Activated T-helper 2 cell treated with anti-CD3 and anti-CD28 coated beads, Interferon-gamma antibody, Interleukin-2, Interleukin-4, amounts not matched to agents 10 μg/mL and 5 μg/mL and 100 μg/mL, durations not matched to agents 14 hours and 24 hours and 36 hours (primary cell): ENCODE data around the gene CNRIP1. TPM values are rescaled to one million over a fixed set of nuclear protein-coding genes. Genes with fewer than 3 reads are reported as not detected.

Experiments used
- DNase-seq: peaks from one replicate; pipeline ENCODE4 v3.0.0; 2021; ENCODE audit warnings: low spot score
- H3K27ac Mint-ChIP-seq: one replicate; pipeline ENCODE4 v1.8.0; 2021; ENCODE audit warnings: mixed read lengths
- H3K27me3 Mint-ChIP-seq: one replicate; pipeline ENCODE4 v1.8.0; 2021; ENCODE audit warnings: low read depth, mixed read lengths
- H3K36me3 Mint-ChIP-seq: one replicate; pipeline ENCODE4 v1.8.0; 2021; ENCODE audit warnings: low read depth, mixed read lengths
- H3K4me1 Mint-ChIP-seq: one replicate; pipeline ENCODE4 v1.8.0; 2021; ENCODE audit warnings: low read depth, mixed read lengths
- H3K4me3 Mint-ChIP-seq: one replicate; pipeline ENCODE4 v1.8.0; 2021; ENCODE audit warnings: low read depth, mild to moderate bottlenecking, moderate library complexity, mixed read lengths
- H3K9me3 Mint-ChIP-seq: one replicate; pipeline ENCODE4 v1.8.0; 2021; ENCODE audit warnings: mixed read lengths
- intact Hi-C: fragments of 100-400 bp; cut with micrococcal nuclease; formaldehyde crosslinking; loops from one replicate; pipeline ENCODE4 v1.15.1; 2023
- total RNA-seq: library from RNA; stranded (reverse); gene quantifications from 2 replicates; pipeline ENCODE4 v1.2.3, GENCODE V29; 2022

Gene CNRIP1, protein sequence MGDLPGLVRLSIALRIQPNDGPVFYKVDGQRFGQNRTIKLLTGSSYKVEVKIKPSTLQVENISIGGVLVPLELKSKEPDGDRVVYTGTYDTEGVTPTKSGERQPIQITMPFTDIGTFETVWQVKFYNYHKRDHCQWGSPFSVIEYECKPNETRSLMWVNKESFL
- total RNA-seq = not detected in 2 replicates

DNA sequence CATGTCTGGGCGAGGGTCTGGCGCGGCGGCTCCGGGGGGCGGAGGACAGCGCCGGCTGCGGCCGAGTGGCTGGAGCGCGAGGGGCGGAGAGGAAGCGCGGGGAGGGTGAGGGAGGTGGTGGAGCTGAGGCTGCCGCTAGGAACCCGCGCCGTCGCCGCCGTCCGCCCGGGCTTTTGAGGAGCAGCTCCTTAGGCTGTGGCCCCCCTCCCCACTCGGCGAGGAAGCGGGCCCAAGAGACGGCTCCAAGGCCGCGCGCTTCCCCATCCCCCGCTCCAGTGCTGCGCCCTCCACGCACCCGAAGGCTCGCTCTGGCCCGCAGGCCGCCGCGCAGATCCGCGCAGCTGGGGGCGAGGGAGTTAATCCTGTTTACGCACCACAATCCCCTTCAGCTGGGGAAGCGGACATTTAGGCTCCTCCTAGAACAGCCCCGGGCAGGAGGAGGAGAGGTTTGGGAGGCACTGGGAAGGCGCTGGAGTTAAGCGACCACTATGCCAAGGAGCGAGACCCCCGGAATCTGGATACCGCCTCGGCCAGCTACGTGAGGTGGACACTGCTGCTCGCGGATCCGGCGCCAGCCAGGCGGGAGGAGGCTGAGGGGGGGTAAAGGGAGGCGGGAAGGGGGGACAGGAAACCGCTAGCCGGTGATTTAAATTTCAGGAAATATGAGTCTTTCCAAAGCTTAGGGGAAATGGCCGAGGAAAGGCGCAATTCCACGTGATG, at the start of gene CNRIP1:
Gene CNRIP1 (minus strand): TSS at position 552 of the 720 bp plus-strand sequence. CDS start 549 bp downstream, at position 3.
- Mint-ChIP-seq H3K4me1 (peaks cover 1% of the 10 kb centered on the region), H3K27ac (no peak within 1 kb of the TSS), H3K9me3 (no peaks in the 10 kb centered on the region), H3K4me3 (no peak within 1 kb of the TSS), H3K36me3 (no peaks in the 10 kb centered on the region), H3K27me3 (peaks cover 71% of the 10 kb centered on the region)
- DNase-seq = no peak
- intact Hi-C loops = no loop called here

DNA sequence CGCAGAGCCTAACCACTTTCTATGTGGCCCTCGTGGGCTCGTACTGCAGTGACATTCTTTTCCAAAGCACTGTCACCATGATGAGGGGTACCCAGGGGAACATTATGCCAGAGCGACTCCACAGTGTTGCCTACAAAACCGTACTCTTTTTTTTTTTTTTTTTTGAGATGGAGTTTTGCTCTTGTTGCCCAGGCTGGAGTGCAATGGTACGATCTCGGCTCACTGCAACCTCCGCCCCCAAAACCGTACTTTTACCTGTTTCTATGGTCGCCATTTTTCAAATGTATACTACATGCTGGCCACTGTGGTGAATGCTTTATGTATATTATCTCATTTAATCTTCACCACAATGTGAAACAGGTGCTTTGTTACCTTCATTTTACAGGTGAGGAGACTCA, 49.6 kb upstream of the CNRIP1 start:
- peaks cover 4% of the 10 kb centered on the region for H3K36me3 Mint-ChIP-seq
- H3K9me3 Mint-ChIP-seq = peaks cover 3% of the 10 kb centered on the region
- H3K27ac Mint-ChIP-seq = no peak overlapping the region
- peaks cover 38% of the 10 kb centered on the region for H3K27me3 Mint-ChIP-seq
- intact Hi-C loops = no loop called here
- H3K4me3 Mint-ChIP-seq = no peak overlapping the region
- DNase-seq = no peak
- peaks cover 18% of the 10 kb centered on the region for H3K4me1 Mint-ChIP-seq

DNA sequence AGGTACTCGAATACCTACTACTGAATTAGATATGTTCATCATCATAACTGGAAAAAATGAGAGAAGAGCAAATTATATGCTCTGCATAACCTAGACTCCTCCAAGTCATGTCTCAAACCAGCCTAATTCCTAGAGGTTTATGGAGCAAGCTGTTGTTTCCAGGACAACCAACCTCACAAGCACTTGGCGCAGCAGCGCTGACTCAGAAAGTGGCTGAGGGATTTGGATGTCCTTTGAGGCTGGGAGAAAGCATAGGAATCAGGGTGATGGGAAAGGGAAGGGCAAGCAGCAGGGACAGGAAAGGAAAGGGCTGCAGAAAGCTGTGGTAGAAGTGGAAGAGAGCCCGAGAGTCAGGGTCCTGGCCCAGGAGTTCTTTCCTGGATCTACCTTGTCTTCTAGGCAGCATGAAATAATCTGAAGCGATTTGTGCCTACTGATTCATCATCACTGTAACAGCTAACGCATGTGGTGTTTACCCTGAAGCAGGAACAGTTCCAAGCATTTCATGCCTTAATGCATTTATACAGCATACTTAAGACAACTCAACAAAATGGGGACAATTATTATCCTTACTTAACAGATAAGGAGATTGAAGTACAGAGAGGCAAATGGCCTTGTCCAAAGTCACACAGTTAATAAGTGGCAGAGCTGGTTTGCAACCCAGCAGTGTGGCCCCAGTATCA, 49.0 kb upstream of the CNRIP1 start:
- peaks cover 4% of the 10 kb centered on the region for H3K36me3 Mint-ChIP-seq

DNA sequence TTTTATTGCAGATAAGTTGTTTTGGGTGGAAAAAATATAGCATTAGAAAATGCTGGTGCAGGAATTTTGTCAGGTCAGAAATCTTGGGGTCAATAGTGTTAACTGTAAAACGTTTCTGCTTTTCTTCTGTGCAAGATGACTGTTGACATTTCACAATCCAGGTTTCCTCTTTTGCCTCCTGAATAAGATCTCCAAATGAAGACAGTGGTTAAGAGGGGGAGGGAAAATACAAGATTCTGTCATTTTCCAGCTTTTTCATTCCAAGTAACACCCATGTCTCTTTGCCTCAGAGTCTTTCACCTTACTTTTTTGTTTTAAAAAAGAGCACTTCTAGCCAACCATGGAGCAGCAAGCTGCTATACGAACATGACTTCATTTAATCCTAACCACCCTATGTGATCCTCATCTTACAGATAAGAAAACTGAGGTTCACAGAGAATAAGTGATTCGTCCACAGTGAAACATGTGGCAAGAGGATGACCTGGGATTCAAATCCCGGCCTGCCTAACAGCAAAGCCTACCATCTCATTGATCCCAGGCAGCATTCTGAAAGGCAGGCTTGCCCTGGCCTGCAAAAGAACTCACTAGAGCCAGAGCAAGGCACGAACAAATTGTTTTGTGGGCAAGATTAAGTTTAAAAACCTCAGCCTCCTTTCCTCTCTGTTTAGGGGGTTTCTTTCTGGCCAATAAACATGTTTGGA, 48.4 kb upstream of the CNRIP1 start:
- DNase-seq = no peak
- H3K4me1 Mint-ChIP-seq = peaks cover 18% of the 10 kb centered on the region
- peaks cover 4% of the 10 kb centered on the region for H3K36me3 Mint-ChIP-seq
- no peak overlapping the region for H3K4me3 Mint-ChIP-seq
- H3K9me3 Mint-ChIP-seq = peaks cover 3% of the 10 kb centered on the region
- H3K27me3 Mint-ChIP-seq = peaks cover 35% of the 10 kb centered on the region
- no peak overlapping the region for H3K27ac Mint-ChIP-seq
- intact Hi-C loops = no loop called here

More for the DNA sequence above, 49.0 kb upstream of the CNRIP1 start:
- intact Hi-C loops = no loop called here
- Mint-ChIP-seq H3K4me3 (no peak overlapping the region), H3K27ac (no peak overlapping the region), H3K27me3 (peaks cover 35% of the 10 kb centered on the region), H3K9me3 (peaks cover 3% of the 10 kb centered on the region), H3K4me1 (peaks cover 18% of the 10 kb centered on the region)
- no peak for DNase-seq

DNA sequence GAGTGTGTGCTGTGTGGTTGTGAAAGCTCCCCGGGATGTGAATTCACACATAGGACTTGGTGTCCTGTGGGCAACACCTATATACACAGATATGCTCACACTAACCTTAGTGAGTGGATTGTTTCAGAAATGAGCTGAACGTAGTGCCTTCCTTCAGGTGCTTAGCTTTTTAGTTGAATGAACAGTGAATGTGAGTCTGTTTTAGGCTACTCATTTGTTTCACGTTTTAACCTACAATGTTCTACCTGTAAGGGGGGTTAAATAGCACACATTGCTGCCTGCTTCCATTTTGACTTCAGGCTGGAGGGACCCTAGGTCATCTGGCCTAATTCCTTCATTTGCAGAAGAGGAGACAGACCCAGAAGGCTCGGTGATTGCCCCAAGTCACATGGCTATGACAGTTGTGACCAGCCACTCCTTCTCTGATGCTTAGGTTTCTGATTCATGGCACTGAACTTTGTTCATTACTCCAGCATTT, 46.4 kb upstream of the CNRIP1 start:
- Mint-ChIP-seq H3K4me3 (no peak overlapping the region), H3K36me3 (peaks cover 4% of the 10 kb centered on the region), H3K27me3 (peaks cover 38% of the 10 kb centered on the region), H3K4me1 (peaks cover 15% of the 10 kb centered on the region), H3K9me3 (peaks cover 3% of the 10 kb centered on the region), H3K27ac (no peak overlapping the region)
- intact Hi-C loops = no loop called here
- DNase-seq = no peak

DNA sequence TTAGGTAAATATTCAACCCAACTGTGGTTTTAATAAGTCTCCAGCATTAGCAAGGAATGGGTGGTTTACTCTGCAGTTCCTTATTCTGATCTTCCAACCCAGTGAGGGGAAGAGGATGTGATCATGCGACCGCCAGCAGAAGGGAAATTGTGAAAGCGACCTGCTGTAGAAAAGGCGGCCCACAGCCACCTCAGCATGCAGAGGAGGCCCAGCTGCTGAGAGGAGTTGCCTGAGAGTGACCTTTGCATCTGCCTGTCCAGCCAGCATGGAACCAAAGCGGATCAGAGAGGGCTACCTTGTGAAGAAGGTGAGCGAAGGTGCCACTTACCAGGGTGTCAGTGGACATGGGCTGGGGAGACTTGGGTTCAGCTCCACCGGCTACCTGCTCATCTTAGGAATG, 45.3 kb upstream of the CNRIP1 start, which contains the start of gene PLEK:
Gene PLEK (plus strand): TSS at position 196 of the 400 bp plus-strand sequence. CDS start 70 bp downstream, at position 266.
- H3K36me3 Mint-ChIP-seq = peaks cover 3% of the 10 kb centered on the region
- H3K9me3 Mint-ChIP-seq = peaks cover 3% of the 10 kb centered on the region
- no peak within 1 kb of the TSS for H3K4me3 Mint-ChIP-seq
- no peak for DNase-seq
- H3K27ac Mint-ChIP-seq = no peak within 1 kb of the TSS
- H3K27me3 Mint-ChIP-seq = peaks cover 32% of the 10 kb centered on the region
- H3K4me1 Mint-ChIP-seq = peaks cover 11% of the 10 kb centered on the region
- intact Hi-C loops = no loop called here

DNA sequence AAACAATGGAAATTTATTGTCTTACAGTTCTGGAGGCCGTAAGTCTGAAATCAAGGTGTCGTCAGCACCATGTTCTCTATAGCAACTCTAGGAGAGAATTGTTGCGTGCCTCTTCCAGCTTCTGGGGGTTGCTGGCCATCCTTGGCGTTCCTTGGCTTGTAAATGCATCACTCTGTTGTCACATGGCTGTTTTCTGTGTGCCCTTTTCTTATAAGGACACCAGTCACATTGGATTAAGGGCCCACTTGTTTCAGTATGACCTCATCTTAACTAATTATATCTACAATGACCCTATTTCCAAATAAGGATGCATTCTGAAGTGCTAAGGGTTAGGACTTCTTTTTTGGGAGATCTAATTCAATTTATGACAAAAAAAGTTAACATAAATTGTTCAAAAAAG, 44.0 kb upstream of the CNRIP1 start:
- Mint-ChIP-seq H3K36me3 (no peaks in the 10 kb centered on the region), H3K9me3 (peaks cover 2% of the 10 kb centered on the region), H3K27ac (no peak overlapping the region), H3K27me3 (peaks cover 28% of the 10 kb centered on the region), H3K4me3 (no peak overlapping the region), H3K4me1 (peaks cover 11% of the 10 kb centered on the region)
- intact Hi-C loops = loop anchor here (2.0 kb wide), 1 partner anchor 15 kb away; no protein-coding TSS in a partner anchor
- no peak for DNase-seq

DNA sequence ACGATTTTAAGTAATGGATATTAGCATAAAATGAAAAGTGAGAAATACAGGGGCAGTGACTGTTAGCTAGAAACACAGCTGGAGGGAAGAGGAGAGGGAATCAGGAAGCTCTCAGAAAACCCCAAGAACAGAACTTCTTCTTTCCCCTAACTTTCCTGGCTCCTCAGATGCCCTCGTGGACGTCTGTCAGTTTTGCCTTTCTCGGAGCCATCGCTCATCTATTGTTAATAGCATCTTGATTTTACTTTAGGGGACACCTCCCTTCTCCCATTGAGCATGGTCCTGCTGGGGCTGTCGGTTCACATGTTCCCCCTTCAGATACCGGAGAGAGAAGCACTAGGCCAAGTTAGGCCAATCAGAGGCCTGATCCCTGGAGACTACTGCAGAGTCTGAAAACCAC, 43.0 kb upstream of the CNRIP1 start:
- H3K9me3 Mint-ChIP-seq = no peaks in the 10 kb centered on the region

DNA sequence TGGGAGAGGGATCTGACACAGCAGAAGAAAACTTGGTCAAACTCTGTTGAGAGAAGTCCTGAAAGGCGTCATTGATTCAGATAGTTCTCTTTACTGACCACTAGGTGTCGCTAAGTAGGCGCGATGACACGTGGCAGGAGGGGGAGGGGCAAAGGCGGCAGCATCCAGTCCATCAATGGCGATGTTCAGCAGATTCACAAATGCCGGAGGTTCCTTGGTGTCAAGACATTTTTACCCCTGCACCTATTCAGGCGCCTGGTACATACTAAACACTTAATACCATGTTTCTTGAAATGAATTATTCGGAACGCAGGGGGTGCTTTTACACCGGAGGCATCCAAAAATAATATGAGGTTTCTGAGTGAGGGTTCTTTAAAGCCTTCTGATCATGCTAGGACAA, 42.3 kb upstream of the CNRIP1 start:
- Mint-ChIP-seq H3K27ac (no peak overlapping the region), H3K4me1 (peaks cover 11% of the 10 kb centered on the region), H3K4me3 (no peak overlapping the region), H3K36me3 (no peaks in the 10 kb centered on the region), H3K9me3 (no peaks in the 10 kb centered on the region), H3K27me3 (peaks cover 16% of the 10 kb centered on the region)
- intact Hi-C loops = loop anchor here (1.0 to 2.0 kb wide), 2 partner anchors 17 to 79 kb away; no protein-coding TSS in a partner anchor
- DNase-seq = peak; percentile 66

More for the DNA sequence above, 43.0 kb upstream of the CNRIP1 start:
- DNase-seq = no peak
- Mint-ChIP-seq H3K4me1 (peaks cover 11% of the 10 kb centered on the region), H3K36me3 (no peaks in the 10 kb centered on the region), H3K27me3 (peaks cover 21% of the 10 kb centered on the region), H3K4me3 (no peak overlapping the region), H3K27ac (no peak overlapping the region)
- intact Hi-C loops = loop anchor here (1.0 to 2.0 kb wide), 2 partner anchors 16 to 79 kb away; no protein-coding TSS in a partner anchor

DNA sequence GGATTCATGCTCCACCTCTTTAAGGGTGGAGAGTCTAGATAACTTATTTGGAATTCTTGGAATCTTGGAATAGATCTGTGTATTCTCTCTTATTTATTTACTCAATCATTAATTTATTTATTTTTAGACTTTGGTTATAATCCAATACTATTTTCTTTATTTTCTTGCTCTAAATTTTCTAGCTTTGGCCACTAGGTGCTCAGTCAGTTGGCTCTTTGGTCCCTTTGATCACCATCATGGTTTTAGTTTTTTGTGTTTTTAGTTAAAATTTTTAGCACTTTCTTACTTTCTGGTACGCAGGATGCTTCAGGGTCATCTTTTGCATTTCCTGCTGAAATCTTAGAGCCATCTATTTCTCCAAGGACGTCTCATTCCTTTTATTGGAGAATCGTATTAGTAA, 40.1 kb upstream of the CNRIP1 start:
- Mint-ChIP-seq H3K4me3 (no peak overlapping the region), H3K4me1 (peaks cover 7% of the 10 kb centered on the region), H3K27me3 (peaks cover 11% of the 10 kb centered on the region), H3K36me3 (no peaks in the 10 kb centered on the region), H3K27ac (no peak overlapping the region), H3K9me3 (no peaks in the 10 kb centered on the region)
- no peak for DNase-seq
- intact Hi-C loops = no loop called here

DNA sequence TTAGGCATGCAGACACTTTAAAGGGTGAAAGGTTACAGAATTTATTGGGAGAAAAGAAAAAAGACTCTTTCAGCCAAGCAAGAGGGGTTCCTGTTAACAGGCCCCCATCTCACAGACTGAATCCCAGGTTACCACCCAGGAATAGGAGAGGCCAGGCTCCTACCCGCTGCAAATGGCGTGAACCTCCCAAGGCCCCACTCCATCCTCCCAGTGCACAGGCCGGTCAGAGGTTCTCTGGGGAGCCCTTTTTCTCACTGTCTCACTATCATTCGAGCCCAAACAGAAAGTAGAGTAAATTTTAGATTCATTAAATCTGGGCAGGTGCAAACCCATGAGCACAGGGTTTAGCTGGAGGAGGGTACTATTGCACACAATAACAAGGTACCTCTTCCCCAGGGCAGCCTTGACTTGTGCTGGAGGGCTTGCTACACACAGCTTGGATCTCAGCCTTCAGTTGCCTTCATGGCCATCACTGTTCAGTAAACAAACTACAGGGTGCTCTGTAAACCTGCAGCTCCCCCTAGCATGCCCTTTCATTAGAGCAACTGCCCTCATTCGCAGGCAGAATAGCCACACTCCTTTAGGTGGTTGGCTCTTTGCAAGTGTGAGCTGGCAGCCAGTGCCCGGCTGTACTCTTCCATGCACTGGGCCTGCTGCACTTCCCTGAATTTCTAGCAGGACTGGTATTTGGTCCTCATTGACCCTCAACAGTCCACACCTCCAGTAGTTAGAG, 38.0 kb upstream of the CNRIP1 start:
- Mint-ChIP-seq H3K4me1 (peaks cover 7% of the 10 kb centered on the region), H3K9me3 (no peaks in the 10 kb centered on the region), H3K4me3 (no peak overlapping the region), H3K27ac (no peak overlapping the region), H3K27me3 (peaks cover 13% of the 10 kb centered on the region), H3K36me3 (no peaks in the 10 kb centered on the region)
- intact Hi-C loops = no loop called here
- DNase-seq = no peak
